ENCODE results near the gene GRIA4.
"Not testable (repeated sequence)": the region's sequence is repeated elsewhere in the genome, so short reads cannot be mapped to it uniquely, and the experiment has no call there.

The GRIA4 gene

DNA sequence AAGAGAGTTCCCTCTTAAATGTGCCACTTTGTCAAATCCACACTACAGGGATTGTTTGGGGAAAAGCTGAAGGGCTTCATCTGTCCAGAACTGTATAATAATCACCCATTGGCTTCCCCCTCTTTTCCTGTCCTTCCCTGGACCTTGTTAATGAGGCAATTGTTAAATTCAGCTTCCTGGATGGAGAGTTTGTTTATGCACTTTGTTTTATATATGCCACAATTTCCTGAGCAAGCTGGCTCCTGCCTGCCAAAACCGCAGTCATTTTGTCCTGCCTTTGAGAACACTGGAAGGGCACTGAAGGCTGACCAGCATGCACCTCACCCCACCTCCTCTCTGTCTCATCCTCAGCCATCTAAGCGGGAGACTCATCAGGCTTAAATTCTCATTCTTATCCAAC is 325.9 kb downstream of the GRIA4 start:
- no peak for DNase-seq

DNA sequence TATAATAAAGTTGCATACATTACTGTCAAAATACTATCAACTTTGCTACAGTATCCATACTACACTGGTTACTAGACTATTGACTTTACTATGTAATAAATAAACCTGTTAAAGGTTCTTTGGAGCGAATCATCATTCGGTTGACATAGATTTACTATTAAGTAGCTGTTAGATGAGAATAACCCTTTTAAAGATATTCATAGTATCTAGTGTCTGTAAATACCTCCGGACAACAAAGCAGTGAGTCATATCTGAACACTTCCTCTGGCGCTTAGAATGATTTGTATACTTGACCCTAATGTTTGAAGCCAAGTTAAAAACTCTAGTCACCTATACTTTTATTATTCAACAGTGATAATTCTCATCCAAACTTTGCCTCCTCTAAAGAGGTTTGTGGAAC is 327.5 kb downstream of the GRIA4 start:
- DNase-seq: no peak

DNA sequence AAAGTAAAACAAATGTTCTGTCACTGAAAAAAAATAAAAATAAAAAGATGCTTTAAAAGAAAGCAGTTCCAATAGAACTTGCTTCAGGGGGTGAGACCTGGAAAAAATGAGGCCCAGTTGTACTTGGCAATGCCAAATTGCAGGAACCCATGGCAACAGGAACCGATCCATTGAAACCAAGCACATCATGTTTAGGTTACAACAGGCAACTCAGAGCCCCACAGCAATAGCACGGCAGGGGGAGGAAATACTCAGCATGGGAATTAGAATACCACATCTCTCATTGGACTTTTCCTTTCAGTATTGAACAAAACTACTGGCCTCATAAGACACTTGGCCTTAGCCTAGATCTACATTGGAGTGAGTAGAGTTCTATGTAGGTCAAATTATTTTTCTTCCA is 327.9 kb downstream of the GRIA4 start:
- no peak for DNase-seq

DNA sequence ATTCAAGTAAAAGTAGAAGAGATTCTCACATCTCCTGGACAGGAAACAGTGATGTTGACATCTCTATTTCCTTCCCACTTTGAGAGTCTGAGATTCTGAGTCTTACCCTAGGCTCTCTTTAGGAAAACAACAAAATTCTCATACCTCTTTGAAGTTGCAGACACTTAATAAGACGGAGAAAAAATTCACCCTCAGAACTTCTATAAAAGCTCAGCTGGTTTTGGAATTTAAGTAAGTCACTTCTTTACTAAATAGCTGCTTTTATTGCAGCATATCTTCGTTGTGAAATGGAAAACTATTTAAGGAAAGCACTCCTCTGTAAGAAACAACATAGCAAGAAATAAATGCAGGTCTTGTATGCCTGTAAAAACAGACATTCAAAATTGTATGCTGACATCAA is 333.0 kb downstream of the GRIA4 start:
- DNase-seq: no peak

DNA sequence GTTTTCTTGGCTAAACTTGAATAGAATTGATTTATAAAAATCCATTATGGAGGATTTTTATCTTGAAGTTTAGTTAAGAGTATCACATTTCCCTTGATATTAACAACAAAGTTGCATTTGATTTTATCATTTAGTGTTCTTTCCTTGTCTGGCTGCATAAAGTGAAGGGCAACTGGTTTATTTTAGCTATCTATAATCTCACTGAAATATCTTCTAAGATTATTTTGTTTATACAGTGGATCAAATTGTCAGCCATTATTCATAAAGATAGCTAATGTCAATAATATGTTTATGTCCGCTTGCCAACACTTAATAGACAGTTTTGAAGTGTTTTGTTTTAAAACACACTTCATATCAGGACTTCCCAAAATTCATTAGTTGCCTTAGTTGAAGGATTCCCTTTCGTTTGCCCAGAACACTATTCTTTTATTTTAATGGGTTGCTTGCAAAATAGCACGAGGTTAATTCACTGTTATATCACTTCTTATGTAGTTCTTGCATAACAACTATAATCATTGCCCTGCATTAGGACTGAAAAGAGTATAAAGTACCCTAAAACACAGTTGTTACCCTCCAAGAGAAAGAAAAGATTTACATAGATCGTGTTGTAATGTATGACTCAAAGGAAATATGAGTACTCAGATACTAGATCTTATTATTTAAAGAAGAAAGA is 339.2 kb downstream of the GRIA4 start:
- DNase-seq: no peak

DNA sequence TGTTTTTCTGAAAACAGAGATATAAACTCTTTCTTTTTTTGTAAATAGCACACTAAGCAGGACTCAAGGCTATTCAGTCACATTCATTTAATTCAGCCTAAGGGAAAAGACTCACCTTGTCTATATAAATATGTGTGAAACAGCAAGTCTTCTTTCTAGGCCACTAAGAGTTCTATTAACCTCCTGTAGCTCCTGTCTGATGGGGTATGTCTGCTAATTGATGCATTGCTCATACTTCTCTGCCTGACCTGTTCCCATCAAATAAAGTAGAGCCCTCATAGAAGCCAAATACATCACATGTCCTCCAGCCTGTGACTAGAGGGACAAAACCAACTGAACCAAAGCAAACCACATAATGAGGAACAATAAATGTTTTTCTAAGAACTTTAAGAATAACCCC is 344.0 kb downstream of the GRIA4 start:
- no peak for DNase-seq

DNA sequence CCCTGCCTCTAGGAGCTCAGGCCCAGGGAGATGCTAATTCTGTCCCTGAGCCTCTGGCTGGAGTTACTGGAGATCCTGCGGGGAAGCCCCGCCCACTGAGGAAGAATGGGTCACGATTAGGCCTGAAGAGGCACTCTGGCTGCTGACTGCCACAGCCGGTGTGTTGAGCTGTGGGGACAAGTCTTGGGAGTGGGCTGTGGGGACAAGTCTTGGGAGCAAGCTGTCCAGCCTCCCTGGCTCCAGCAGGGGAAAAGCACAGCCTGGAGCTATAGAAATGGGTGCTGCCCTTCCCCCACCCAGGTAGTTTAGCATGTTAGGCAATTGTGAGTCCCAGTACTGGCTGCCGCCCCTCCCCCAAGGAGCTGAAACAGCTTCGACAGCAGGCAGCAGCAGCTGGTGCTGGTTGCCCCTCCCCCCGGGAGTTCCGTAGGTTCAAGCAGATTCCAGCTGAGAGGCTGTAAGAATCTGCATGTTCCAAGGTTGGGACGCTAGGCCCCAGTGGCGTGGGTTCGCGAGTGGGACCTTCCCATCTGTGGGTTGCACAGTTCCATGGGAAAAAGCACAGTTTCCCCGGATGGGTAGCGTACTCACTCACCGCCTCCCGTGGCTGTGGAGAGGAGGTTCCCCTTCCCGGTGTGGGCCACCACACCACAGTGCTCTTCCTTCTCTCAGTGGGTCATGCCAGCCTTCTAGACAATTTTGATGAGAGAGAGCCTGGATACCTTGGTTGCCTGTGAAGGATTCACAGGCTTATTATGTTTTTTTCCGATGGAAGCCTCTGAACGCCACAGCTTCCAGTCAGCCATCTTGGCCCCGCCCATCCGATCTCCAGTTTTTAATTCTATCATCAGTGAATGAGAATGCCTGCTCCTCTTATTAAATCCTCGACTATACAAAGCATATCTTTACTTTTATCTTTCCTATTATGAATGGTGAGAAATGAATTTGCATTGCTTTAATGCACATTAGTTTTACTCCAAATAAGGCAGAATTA is 350.7 kb downstream of the GRIA4 start:
- no peak for DNase-seq

GRCh38 chr11:105968021-105968697 is 358.3 kb downstream of the GRIA4 start:
- DNase-seq: no peak

DNA sequence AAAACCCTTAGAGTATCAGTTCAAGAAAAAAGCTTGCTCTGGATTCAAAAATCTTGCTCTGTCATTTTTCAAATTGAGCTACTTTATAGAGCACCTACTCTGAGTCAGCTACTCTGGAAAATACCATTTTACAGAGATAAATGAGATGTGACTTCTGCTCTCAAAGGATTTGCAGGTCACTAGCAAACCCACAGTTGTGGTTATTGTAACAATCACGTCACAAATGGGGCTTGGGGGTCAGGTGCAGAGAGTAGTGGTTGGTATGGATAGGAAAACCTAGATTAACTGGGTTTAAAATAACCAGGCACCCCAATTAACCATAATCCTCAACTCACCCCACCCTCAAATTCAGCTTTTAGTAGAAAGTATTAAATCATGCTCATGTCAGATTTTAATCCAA is 359.9 kb downstream of the GRIA4 start:
- DNase-seq: no peak

DNA sequence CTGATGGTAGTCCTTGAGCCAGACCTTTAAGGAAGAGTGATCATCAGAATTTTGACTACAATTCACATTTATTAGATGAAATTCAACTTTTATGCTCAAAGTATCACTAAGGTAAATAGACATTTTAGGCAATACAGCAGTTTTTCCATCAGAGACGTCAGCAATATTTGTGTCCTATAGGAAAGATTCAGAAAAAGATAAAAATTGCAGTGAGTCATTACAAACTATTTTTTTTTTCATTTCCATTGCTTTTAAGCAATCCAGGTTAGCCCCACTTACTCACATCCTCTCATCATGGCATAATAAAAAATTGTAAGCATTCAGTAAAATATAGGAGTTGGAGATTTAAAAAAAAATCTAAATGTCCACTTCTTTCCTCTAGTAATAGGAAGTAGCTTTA is 365.3 kb downstream of the GRIA4 start:
- DNase-seq: no peak

- no peak for DNase-seq
Observed at GRCh38 chr11:105979997-105980703, 370.3 kb downstream of the GRIA4 start.

DNA sequence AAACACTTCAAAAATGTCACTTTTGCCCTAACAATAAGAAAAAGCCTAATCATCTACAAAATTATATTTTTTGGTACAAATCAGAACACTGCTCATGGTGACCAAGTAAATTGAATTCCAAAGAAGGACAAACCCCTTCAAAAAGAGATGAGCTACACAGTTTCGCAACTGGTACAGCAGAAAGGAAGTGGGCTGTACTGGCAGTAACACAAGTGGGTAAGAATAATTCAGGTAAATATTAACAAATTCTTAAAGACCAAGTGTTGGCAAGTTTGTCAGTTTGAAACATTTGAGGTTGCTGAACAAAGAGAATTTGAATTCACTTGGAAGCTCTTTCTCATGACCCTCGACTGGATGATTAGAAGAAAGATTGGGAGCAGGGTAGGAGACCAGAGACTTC is 376.7 kb downstream of the GRIA4 start:
- no peak for DNase-seq

DNA sequence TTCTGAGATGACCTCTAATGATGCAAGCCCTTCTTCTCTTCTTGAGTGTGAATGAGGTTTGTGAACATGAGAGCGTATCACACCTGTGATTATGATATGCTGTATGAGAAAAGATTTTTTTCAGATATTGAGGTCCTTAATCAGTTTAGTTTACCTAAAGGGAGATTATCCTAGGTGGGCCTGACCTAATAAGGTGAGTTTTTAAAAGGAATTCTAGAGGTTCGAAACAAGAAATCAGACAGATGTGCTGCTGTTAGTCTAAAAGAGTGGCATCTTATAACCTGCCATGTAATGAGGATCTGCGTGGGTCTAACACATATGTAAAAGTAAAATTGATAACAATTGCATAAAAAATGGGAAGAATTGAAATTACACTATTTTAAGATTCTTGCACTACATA is 378.3 kb downstream of the GRIA4 start:
- DNase-seq: no peak

GRCh38 chr11:105989124-105989523 is 379.3 kb downstream of the GRIA4 start:
- DNase-seq: no peak

GRCh38 chr11:105991888-105992287 is 382.0 kb downstream of the GRIA4 start:
- no peak for DNase-seq

DNA sequence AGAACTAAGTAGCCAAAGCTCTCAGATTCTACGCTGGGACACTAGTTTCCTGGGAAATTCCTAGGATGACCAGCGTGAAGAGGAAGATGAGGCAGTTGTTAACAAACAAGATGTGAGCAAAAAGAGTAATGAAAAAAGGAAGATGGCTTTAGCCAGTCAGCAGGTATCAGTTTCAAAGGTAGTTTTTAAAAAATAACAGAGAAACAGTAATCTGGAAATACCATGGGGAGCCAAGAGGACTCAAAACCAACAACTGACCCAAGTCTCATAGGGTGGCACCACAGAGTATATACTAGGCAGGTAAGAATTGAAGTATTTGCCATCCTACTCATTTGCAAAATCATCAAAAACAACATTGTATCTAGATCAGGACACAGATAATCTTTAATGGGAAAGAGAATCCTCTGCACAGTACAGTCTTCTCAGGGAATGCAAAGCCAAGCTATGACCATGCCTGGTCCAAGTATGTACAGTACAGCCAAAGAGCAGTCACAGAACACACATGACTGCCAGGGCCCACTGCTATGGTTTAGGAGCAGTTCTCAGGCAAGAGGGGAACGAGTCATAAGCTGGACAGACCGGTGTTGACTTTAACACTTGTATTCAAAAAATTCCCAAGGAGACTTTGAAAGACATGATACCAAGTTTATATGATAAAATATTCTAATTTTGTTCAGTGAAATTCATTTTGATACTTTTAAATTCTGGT is 391.6 kb downstream of the GRIA4 start:
- no peak for DNase-seq

DNA sequence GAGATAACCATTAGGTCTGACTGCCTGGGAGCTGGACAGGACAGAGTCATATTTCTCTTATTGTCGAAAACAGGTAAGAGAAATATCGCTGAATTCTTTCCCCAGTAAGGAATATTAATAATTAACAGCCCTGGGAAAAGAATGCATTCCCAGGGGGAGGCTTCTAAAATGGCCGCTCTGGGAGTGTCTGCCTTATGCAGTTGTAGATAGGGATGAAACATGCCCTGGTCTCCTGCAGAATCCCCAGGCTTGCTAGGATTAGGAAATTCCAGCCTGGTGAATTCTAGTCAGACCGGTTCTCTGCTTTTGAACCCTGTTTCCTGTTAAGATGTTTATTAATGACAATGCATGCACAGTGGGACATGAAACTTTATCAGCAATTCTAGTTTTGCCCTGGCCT is 393.2 kb downstream of the GRIA4 start:
- not testable (repeated sequence) for DNase-seq

DNA sequence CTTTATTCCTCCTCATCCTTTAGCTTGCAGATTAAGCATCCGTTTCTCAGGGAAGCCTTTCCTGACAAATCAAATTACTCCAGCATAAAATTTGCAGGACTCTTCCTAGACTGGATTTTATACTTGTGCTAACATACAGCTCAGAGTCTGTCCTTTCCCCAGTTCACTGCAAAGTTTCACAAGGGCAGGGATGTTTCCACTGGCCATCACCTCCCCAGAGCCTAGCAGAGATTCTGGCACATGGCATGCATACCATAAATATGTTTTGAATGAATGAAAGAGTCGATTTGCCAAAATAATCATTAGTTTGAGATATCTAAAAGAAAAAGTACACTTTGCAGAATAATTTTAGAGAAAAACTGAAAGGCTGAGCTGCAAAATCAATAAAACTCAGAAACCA is 401.6 kb downstream of the GRIA4 start:
- no peak for DNase-seq

DNA sequence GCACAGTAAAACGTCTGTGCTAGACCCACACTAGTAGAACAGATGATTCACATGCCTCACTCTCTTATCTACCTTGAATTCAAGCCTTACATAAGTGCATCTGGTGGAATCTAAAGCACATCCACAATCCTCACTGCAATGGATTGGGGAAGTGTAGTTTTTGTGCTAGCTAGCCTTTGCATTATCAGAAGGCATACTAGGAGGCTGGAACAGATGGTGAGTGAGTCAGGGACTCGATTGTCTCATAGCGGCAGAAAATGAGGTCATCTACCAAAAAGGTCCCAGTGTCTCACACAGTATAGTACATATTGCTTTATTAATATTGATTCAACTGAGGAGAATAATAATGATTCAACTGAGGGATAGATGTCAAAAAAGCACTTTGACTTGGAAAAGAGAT is 402.9 kb downstream of the GRIA4 start:
- DNase-seq: no peak

DNA sequence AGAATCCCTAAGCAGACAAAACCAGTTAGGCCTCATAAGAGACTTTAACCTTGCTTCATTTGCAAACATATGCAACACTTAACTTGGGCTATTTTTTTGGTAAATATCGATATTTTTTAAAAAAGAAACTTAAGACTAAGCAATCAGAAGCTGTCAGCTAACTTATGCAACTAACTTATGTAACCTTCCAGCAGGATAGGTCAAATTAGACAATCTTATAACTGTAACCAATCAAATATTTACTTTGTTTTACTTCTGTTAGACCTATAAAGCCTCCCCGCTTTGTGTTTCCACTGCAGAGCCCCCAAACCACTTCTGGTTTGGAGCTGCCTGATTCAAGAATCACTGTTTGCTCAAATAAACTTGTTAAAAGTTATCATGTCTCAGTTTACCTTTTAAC is 404.2 kb downstream of the GRIA4 start:
- no peak for DNase-seq

- no peak for DNase-seq
Observed at GRCh38 chr11:106014620-106015019, 404.7 kb downstream of the GRIA4 start.

DNA sequence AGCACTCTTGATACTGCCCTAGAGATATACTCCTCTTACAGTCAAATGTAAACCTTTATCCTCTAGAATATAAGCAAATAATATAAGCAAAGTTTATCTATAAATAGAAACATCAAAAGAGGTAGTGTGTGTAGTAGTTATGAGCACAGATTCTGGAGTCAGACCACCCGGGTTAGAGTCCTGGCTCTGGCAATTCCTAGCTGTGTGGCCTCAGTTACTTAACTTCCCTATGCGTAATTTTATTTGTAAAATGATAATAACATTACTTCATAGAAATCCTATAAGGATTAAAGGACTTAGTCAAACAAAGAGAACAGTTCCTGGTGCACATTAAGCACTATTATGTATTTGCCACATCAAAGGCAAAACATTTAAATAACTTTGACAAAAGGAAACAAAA is 405.2 kb downstream of the GRIA4 start:
- DNase-seq: no peak

Data from DMS79 (cell line).